Suprapubic skin (tissue), 4 donors: ENCODE data around the gene ZNF692.
"Not testable (repeated sequence)": the region's sequence is repeated elsewhere in the genome, so short reads cannot be mapped to it uniquely, and the experiment has no call there.

Experiments
- POLR2A ChIP-seq, 2 donors: fragments of 450-650 bp; IDR thresholded peaks; one replicate each; pipeline ENCODE4 v1.6.1; 2017; ENCODE audit warnings: antibody characterized with exemption in 2 of 2, mild to moderate bottlenecking in 2 of 2, moderate library complexity in 2 of 2
- POLR2AphosphoS5 ChIP-seq, 3 donors: sonication (generic); formaldehyde crosslinking; IDR thresholded peaks; one replicate each; pipeline ENCODE4 v1.6.1; 2017; ENCODE audit warnings: antibody characterized with exemption in 3 of 3
- TF ChIP-seq, protein P1 (sequence below), 2 donors: fragments of 200-600 bp in 1 of 2; fragments of 450-650 bp in 1 of 2; sonication (generic) in 1 of 2; IDR thresholded peaks; one replicate each; pipeline ENCODE4 v1.5.1; 2016 to 2019; ENCODE audit warnings: antibody characterized with exemption in 2 of 2, mild to moderate bottlenecking in 1 of 2, moderate library complexity in 1 of 2

DNA sequence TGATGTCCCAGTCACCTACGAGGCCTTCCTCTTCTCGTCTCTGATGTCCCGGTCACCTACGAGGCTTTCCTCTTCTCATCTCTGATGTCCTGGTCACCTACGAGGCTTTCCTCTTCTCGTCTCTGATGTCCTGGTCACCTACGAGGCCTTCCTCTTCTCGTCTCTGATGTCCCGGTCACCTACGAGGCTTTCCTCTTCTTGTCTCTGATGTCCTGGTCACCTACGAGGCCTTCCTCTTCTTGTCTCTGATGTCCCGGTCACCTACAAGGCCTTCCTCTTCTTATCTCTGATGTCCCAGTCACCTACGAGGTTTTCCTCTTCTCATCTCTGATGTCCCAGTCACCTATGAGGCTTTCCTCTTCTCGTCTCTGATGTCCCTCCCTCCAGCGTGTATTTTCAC, 55.4 kb downstream of the ZNF692 start:
- TF ChIP-seq, protein P1, sequence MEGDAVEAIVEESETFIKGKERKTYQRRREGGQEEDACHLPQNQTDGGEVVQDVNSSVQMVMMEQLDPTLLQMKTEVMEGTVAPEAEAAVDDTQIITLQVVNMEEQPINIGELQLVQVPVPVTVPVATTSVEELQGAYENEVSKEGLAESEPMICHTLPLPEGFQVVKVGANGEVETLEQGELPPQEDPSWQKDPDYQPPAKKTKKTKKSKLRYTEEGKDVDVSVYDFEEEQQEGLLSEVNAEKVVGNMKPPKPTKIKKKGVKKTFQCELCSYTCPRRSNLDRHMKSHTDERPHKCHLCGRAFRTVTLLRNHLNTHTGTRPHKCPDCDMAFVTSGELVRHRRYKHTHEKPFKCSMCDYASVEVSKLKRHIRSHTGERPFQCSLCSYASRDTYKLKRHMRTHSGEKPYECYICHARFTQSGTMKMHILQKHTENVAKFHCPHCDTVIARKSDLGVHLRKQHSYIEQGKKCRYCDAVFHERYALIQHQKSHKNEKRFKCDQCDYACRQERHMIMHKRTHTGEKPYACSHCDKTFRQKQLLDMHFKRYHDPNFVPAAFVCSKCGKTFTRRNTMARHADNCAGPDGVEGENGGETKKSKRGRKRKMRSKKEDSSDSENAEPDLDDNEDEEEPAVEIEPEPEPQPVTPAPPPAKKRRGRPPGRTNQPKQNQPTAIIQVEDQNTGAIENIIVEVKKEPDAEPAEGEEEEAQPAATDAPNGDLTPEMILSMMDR (IDR thresholded peaks at IDR 0.05): not testable (repeated sequence)
- not testable (repeated sequence) for TF ChIP-seq POLR2A, POLR2AphosphoS5 (IDR thresholded peaks at IDR 0.05)
